Spleen (tissue), 11 donors: Measurements from ENCODE around the gene ATP6V0B. TPM values are rescaled to one million over a fixed set of nuclear protein-coding genes. Genes with fewer than 3 reads are reported as not detected.

ENCODE experiments used
- DNase-seq: peaks from one replicate; pipeline ENCODE4 v3.0.0-alpha.2; 2020
- H3K27ac ChIP-seq, 8 donors: fragments of 200-600 bp; sonication (generic) in 7 of 8; 1 replicate in 4 of 8; 2 replicates in 4 of 8; pipeline versions ENCODE4 v1.5.0 to v1.8.0; 2016 to 2021; ENCODE audit warnings: inconsistent platforms in 4 of 8, mild to moderate bottlenecking in 4 of 8, moderate library complexity in 1 of 8
- H3K27me3 ChIP-seq, 7 donors: fragments of 200-600 bp; sonication (generic) in 6 of 7; replicated peaks in 1 of 7; 1 replicate in 4 of 7; 2 replicates in 3 of 7; pipeline versions ENCODE4 v1.5.0 to v1.8.0; 2016 to 2021; ENCODE audit warnings: inconsistent platforms in 3 of 7, mild to moderate bottlenecking in 1 of 7
- H3K36me3 ChIP-seq, 6 donors: fragments of 200-600 bp; sonication (generic) in 5 of 6; 1 replicate in 4 of 6; 2 replicates in 2 of 6; pipeline versions ENCODE4 v1.5.0 to v1.8.0; 2016 to 2021; ENCODE audit warnings: inconsistent platforms in 2 of 6
- H3K4me1 ChIP-seq, 6 donors: fragments of 200-600 bp; sonication (generic) in 5 of 6; 1 replicate in 3 of 6; 2 replicates in 3 of 6; pipeline versions ENCODE4 v1.5.0 to v1.8.0; 2016 to 2021; ENCODE audit warnings: inconsistent platforms in 3 of 6
- H3K4me3 ChIP-seq, 8 donors: fragments of 200-600 bp; sonication (generic) in 7 of 8; 1 replicate in 4 of 8; 2 replicates in 4 of 8; pipeline versions ENCODE4 v1.5.0 to v1.8.0; 2016 to 2021; ENCODE audit warnings: inconsistent platforms in 4 of 8, mild to moderate bottlenecking in 4 of 8, moderate library complexity in 2 of 8
- H3K9me3 ChIP-seq, 8 donors: fragments of 200-600 bp; sonication (generic) in 7 of 8; 1 replicate in 4 of 8; 2 replicates in 4 of 8; pipeline versions ENCODE4 v1.5.0 to v1.8.0; 2016 to 2021; ENCODE audit warnings: inconsistent platforms in 4 of 8
- POLR2A ChIP-seq, 3 donors: fragments of 450-650 bp; IDR thresholded peaks; one replicate each; pipeline ENCODE4 v1.5.1; 2017; ENCODE audit warnings: antibody characterized with exemption in 3 of 3, mild to moderate bottlenecking in 1 of 3
- POLR2AphosphoS5 ChIP-seq, 3 donors: sonication (generic); formaldehyde crosslinking; IDR thresholded peaks; one replicate each; pipeline ENCODE4 v1.5.1; 2017; ENCODE audit warnings: antibody characterized with exemption in 3 of 3
- WGBS, 5 donors: extraction: QIAGEN DNeasy Blood & Tissue Kit in 3 of 5; methylation state at CpG; one replicate each; pipeline versions ENCODE4 v1.1.5 to v1.1.7; 2013 to 2018; 5-methylcytosine and 5-hydroxymethylcytosine counted together
- intact Hi-C: fragments of 100-400 bp; cut with DNase I; formaldehyde crosslinking; loops from one replicate; pipeline ENCODE4 v1.15.0; 2023; ENCODE audit warnings: low total_unique reads
- polyA plus RNA-seq, 3 donors: library from polyadenylated mRNA; stranded (reverse); fragments of 200-250 nt; gene quantifications; one replicate each; pipeline ENCODE4 v1.2.1, GENCODE V29; 2013
- total RNA-seq, 7 donors: library from RNA; depleted of rRNA in 3 of 7; stranded (reverse); fragments of >200 nt in 3 of 7; fragmentation: NEBNext Ultra II Directional in 4 of 7; extraction: Animal tissue kit (Norgen Biotek cat#: 25700) in 4 of 7; gene quantifications; one replicate each; pipeline versions ENCODE4 v1.1.0 to v1.2.1, GENCODE V29; 2016 to 2021
- TF ChIP-seq, protein P1 (sequence below), 11 experiments: fragments of 200-600 bp in 7 of 11; fragments of 450-650 bp in 4 of 11; sonication (generic) in 4 of 11; IDR thresholded peaks in 8 of 11; conservative IDR thresholded peaks in 3 of 11; 1 replicate in 7 of 11; 2 replicates in 4 of 11; pipeline versions ENCODE4 v1.4.0 to v1.8.0; 2016 to 2021; ENCODE audit warnings: antibody characterized with exemption in 11 of 11, inconsistent platforms in 4 of 11, mild to moderate bottlenecking in 1 of 11
- donor health status: healthy with polysubstance abuse.
- donor health status: DM: no; HTN: no; CAD: no; lungs with moderate emphysema.
- donor health status: DM: no; HTN: no; CAD: no.
- donor health status: Bipolar disorder and iron deficiency.
- donor health status: healthy.
- donor health status: DM: no; HTN: no; CAD: no.
- donor health status: DM: yes; HTN: yes; CAD: no.

Gene ATP6V0B
- total and polyA plus RNA-seq, 10 donors, result 124 to 219 (median 177) TPM

DNA sequence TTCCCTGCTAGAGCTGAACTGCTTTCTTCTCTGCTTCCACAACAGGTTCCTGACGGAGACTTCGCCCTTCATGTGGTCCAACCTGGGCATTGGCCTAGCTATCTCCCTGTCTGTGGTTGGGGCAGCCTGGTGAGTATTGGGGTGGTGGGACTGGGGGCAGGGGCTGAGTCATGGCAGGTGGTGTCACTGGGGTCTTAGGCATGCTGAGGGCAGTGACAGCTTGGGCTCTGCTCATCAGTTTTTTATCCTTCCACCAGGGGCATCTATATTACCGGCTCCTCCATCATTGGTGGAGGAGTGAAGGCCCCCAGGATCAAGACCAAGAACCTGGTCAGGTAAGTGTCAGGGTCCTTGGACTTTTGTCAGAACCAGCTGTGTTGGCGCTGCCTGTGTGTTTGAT is 1.3 kb downstream of the ATP6V0B start:
- Histone ChIP-seq H3K27ac (peak overlapping the region in 7 of 8 donors; percentile 95 to 100 (median 97)), H3K27me3 (peaks cover 0 to 6% (median 0%) of the 10 kb centered on the region in 7 donors), H3K4me3 (peak overlapping the region in 7 of 8 donors; percentile 77 to 94 (median 87)), H3K9me3 (no peaks in the 10 kb centered on the region), H3K36me3 (peaks cover 0 to 51% (median 28%) of the 10 kb centered on the region in 6 donors), H3K4me1 (peaks cover 31 to 77% (median 63%) of the 10 kb centered on the region in 6 donors)
- 76 to 90% (median 83%) methylated on average over 4 of the region's 4 CpGs for WGBS, 5 donors
- DNase-seq, result no peak
- TF ChIP-seq POLR2A (IDR thresholded peaks at IDR 0.05) (no peak), POLR2AphosphoS5 (IDR thresholded peaks at IDR 0.05) (no peak)
- TF ChIP-seq, protein P1, sequence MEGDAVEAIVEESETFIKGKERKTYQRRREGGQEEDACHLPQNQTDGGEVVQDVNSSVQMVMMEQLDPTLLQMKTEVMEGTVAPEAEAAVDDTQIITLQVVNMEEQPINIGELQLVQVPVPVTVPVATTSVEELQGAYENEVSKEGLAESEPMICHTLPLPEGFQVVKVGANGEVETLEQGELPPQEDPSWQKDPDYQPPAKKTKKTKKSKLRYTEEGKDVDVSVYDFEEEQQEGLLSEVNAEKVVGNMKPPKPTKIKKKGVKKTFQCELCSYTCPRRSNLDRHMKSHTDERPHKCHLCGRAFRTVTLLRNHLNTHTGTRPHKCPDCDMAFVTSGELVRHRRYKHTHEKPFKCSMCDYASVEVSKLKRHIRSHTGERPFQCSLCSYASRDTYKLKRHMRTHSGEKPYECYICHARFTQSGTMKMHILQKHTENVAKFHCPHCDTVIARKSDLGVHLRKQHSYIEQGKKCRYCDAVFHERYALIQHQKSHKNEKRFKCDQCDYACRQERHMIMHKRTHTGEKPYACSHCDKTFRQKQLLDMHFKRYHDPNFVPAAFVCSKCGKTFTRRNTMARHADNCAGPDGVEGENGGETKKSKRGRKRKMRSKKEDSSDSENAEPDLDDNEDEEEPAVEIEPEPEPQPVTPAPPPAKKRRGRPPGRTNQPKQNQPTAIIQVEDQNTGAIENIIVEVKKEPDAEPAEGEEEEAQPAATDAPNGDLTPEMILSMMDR (IDR thresholded peaks at IDR 0.05 in 8 of 11, conservative IDR thresholded peaks at IDR 0.05 in 3 of 11), result no peak
- intact Hi-C loops, result no loop called here

DNA sequence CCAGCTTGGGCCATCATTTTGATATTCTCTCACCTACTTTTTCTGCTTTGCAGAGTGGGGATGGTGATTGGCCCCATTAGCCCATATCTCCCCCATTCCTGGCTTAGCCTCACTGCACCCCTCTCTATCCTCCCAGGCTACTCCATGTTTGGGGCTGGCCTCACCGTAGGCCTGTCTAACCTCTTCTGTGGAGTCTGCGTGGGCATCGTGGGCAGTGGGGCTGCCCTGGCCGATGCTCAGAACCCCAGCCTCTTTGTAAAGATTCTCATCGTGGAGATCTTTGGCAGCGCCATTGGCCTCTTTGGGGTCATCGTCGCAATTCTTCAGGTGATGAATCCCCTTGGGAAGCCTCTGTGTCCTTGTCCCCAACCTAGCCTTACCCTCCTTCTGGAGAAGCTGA is 2.1 kb downstream of the ATP6V0B start:
- Histone ChIP-seq H3K9me3 (no peaks in the 10 kb centered on the region), H3K4me3 (peak overlapping the region in 2 of 8 donors; percentile 77 to 87), H3K4me1 (peaks cover 31 to 74% (median 61%) of the 10 kb centered on the region in 6 donors), H3K27me3 (peaks cover 0 to 6% (median 0%) of the 10 kb centered on the region in 7 donors), H3K36me3 (peaks cover 0 to 42% (median 26%) of the 10 kb centered on the region in 6 donors), H3K27ac (no peak overlapping the region)
- no peak for TF ChIP-seq POLR2A (IDR thresholded peaks at IDR 0.05)
- TF ChIP-seq, protein P1 (IDR thresholded peaks at IDR 0.05 in 8 of 11, conservative IDR thresholded peaks at IDR 0.05 in 3 of 11), result no peak
- no peak for TF ChIP-seq POLR2AphosphoS5 (IDR thresholded peaks at IDR 0.05)
- DNase-seq, result peak; percentile 72
- intact Hi-C loops, result no loop called here
- 92 to 96% (median 93%) methylated on average over 8 of the region's 8 CpGs for WGBS, 5 donors

DNA sequence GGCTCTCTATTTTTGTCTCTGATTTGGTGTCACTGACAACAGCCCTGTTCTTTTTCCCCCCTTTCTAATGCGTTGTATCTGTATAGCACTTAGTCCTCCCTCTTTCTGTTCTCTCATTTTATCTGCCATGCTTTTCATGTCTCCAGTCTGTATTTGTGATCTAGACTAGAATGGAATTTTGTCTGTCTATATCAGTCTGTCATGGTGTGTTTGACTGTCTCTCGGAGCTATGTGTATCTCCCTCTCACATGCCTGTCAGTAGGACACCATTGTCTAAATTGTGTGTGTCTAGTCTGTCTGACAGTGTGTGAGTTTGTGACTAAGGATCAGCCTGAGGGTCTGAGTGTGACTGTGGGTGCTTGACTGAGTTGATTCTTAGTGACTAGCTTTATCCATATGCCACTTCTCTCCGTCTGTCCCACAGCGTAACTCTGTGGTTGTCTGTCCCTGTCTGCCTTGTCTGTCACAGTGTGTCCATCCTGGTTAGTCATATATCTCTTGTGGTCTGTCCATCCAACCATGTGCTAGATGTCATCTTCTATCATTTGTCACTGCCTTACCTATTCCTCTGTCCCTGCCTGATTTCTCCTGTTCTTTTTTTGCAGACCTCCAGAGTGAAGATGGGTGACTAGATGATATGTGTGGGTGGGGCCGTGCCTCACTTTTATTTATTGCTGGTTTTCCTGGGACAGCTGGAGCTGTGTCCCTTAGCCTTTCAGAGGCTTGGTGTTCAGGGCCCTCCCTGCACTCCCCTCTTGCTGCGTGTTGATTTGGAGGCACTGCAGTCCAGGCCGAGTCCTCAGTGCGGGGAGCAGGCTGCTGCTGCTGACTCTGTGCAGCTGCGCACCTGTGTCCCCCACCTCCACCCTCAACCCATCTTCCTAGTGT is 2.9 kb downstream of the ATP6V0B start:
- Histone ChIP-seq H3K27ac (peak overlapping the region in 2 of 8 donors; percentile 55 to 65), H3K4me3 (peak overlapping the region in 1 of 8 donors; percentile 85), H3K27me3 (peaks cover 0 to 6% (median 0%) of the 10 kb centered on the region in 7 donors), H3K36me3 (peaks cover 0 to 35% (median 19%) of the 10 kb centered on the region in 6 donors), H3K9me3 (no peaks in the 10 kb centered on the region), H3K4me1 (peaks cover 31 to 77% (median 61%) of the 10 kb centered on the region in 6 donors)
- peak in 1 of 3 donors; percentile 10 for TF ChIP-seq POLR2AphosphoS5 (IDR thresholded peaks at IDR 0.05)
- TF ChIP-seq POLR2A (IDR thresholded peaks at IDR 0.05), result no peak
- 82 to 90% (median 86%) methylated on average over 9 of the region's 9 CpGs for WGBS, 5 donors
- intact Hi-C loops, result no loop called here
- DNase-seq, result no peak

DNA sequence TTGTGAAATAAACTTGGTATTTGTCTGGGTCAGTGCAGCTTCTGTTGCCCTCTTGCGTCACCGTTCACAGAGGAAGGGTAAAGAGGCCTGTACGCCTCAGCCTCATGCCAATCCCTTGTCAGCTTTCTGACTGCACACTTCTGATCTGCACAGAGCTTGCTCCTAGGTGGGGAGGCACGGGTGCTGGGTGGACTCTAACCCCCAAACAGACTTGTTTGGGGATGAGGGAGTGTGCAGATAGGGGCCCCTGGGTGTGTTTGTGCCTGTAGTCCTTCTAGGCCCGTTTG is 3.4 kb downstream of the ATP6V0B start:
- H3K36me3 ChIP-seq, result peaks cover 0 to 29% (median 16%) of the 10 kb centered on the region in 6 donors
- intact Hi-C loops, result no loop called here
- H3K4me1 ChIP-seq, result peaks cover 31 to 83% (median 61%) of the 10 kb centered on the region in 6 donors
- H3K9me3 ChIP-seq, result no peaks in the 10 kb centered on the region
- peak overlapping the region in 2 of 8 donors; percentile 55 to 65 for H3K27ac ChIP-seq
- peak; percentile 66 for DNase-seq
- peak overlapping the region in 1 of 8 donors; percentile 85 for H3K4me3 ChIP-seq
- 52 to 77% (median 67%) methylated on average over 4 to 5 of the region's 5 CpGs for WGBS, 5 donors
- H3K27me3 ChIP-seq, result peaks cover 0 to 6% (median 0%) of the 10 kb centered on the region in 7 donors
- TF ChIP-seq POLR2AphosphoS5 (IDR thresholded peaks at IDR 0.05) (no peak), POLR2A (IDR thresholded peaks at IDR 0.05) (no peak)
- TF ChIP-seq, protein P1 (IDR thresholded peaks at IDR 0.05 in 8 of 11, conservative IDR thresholded peaks at IDR 0.05 in 3 of 11), result no peak
